Panc1 (cell line): Measurements from ENCODE around the gene S1PR3. TPM values are rescaled to one million over a fixed set of nuclear protein-coding genes. Genes with fewer than 3 reads are reported as not detected.

ENCODE experiments used
- ATAC-seq: fragments of 200-7000 bp; cut with Tn5 transposase; 2 replicates; pipeline ENCODE4 v1.9.1; 2020; ENCODE audit warnings: mild to moderate bottlenecking, moderate library complexity
- BruUV-seq: library from RNA; stranded (reverse); fragments of 400-500 nt; replicated peaks from 2 replicates; lab custom pipeline; 2021; lab: Mats Ljungman, UMichigan
- CTCF ChIA-PET: fragments of 300-600 bp; sonication (Branson Sonifier 250); formaldehyde crosslinking; loops from one replicate; lab custom pipeline; 2022; ENCODE audit warnings: antibody characterized with exemption; lab: Charles Lee
- POLR2A ChIA-PET: fragments of 300-600 bp; sonication (Branson Sonifier 250); formaldehyde crosslinking; loops from one replicate; lab custom pipeline; 2022; ENCODE audit warnings: antibody characterized with exemption; lab: Charles Lee
- DNase-seq: peaks from one replicate; pipeline ENCODE4 v3.0.0-alpha.2; 2010; ENCODE audit warnings: low read depth, low spot score
- H3K27ac ChIP-seq: 2 replicates; pipeline ENCODE4 v1.5.1; 2011; ENCODE audit warnings: mild to moderate bottlenecking, low read length, inconsistent platforms
- H3K27me3 ChIP-seq: fragments of 200-500 bp; sonication (Bioruptor generic); 2 replicates; pipeline ENCODE4 v1.6.0; 2014; ENCODE audit warnings: low read length, inconsistent platforms; ENCODE audit not compliant: control insufficient read depth, insufficient read depth
- H3K36me3 ChIP-seq: fragments of 200-500 bp; sonication (Bioruptor generic); 2 replicates; pipeline ENCODE4 v1.5.1; 2014; ENCODE audit warnings: inconsistent platforms, mild to moderate bottlenecking, low read length, moderate library complexity; ENCODE audit not compliant: control insufficient read depth, insufficient read depth
- H3K4me1 ChIP-seq: 2 replicates; pipeline ENCODE4 v1.5.1; 2011; ENCODE audit warnings: inconsistent platforms, mild to moderate bottlenecking, low read length, moderate library complexity; ENCODE audit not compliant: control insufficient read depth, insufficient read depth
- H3K4me3 ChIP-seq, 2 experiments: 2 replicates each; pipeline ENCODE4 v1.5.1; 2011 to 2012; ENCODE audit warnings: low read depth in 2 of 2, low read length in 2 of 2, mild to moderate bottlenecking in 2 of 2, inconsistent platforms in 1 of 2, moderate library complexity in 1 of 2
- H3K9me3 ChIP-seq: fragments of 200-500 bp; sonication (Bioruptor generic); 2 replicates; pipeline ENCODE4 v1.5.1; 2014; ENCODE audit warnings: low read depth, mild to moderate bottlenecking, inconsistent platforms, low read length, moderate library complexity; ENCODE audit not compliant: control insufficient read depth, insufficient read depth
- CTCF ChIP-seq: fragments of 450-650 bp; IDR thresholded peaks from 2 replicates; pipeline ENCODE4 v1.5.1; 2017; ENCODE audit warnings: mild to moderate bottlenecking
- POLR2AphosphoS5 ChIP-seq: IDR thresholded peaks from 2 replicates; pipeline ENCODE4 v1.6.1; 2012; ENCODE audit warnings: mild to moderate bottlenecking, low read depth, low read length, moderate library complexity
- REST ChIP-seq, 2 experiments: IDR thresholded peaks; 2 replicates each; pipeline ENCODE4 v1.6.1; 2011 to 2012; ENCODE audit warnings: low read depth in 2 of 2, control low read depth in 1 of 2, low read length in 1 of 2, mild to moderate bottlenecking in 1 of 2, moderate library complexity in 1 of 2; ENCODE audit not compliant: insufficient read depth in 1 of 2
- SIN3A ChIP-seq: IDR thresholded peaks from 2 replicates; pipeline ENCODE4 v1.6.1; 2012; ENCODE audit warnings: low read depth, mild to moderate bottlenecking, low read length, moderate library complexity, borderline replicate concordance; ENCODE audit not compliant: insufficient read depth
- TCF7L2 ChIP-seq: IDR thresholded peaks from 2 replicates; pipeline ENCODE4 v1.6.1; 2011; ENCODE audit warnings: mild to moderate bottlenecking, low read depth, low read length, inconsistent platforms
- in situ Hi-C: cut with HindIII; loops from 2 replicates; pipeline ENCODE4 v1.10.0; 2016; ENCODE audit warnings: low sequenced_read_pairs, low pct_unique_long_range_greater_than_20kb
- intact Hi-C: fragments of 100-400 bp; cut with micrococcal nuclease; formaldehyde crosslinking; loops from one replicate; pipeline ENCODE4 v1.10.0; 2022; ENCODE audit not compliant: unreplicated experiment
- total RNA-seq: library from RNA; stranded (reverse); gene quantifications from one replicate; pipeline ENCODE4 v1.2.1, GENCODE V29; 2021; ENCODE audit not compliant: unreplicated experiment

Gene S1PR3
- total RNA-seq, 1 experiment from 2014 or later = 8.1 TPM

GRCh38 chr9:88949961-88950340 lies 41.3 kb upstream of the S1PR3 start:
- in situ Hi-C loops (no loop called here), intact Hi-C loops (no loop called here)
- H3K27me3 ChIP-seq = no peaks in the 10 kb centered on the region
- no peak overlapping the region for H3K4me3 ChIP-seq
- no peak for DNase-seq
- TF ChIP-seq POLR2AphosphoS5 (no peak), REST (IDR thresholded peaks at IDR 0.05; ENCODE audit: insufficient read depth in 1 of 2, low read depth in 2 of 2, low read length in 1 of 2) (no peak), TCF7L2 (no peak), SIN3A (no peak), CTCF (no peak)
- H3K9me3 ChIP-seq = no peaks in the 10 kb centered on the region
- no peaks in the 10 kb centered on the region; the same call in 1 of the 2 replicates for H3K4me1 ChIP-seq
- CTCF ChIA-PET = no interaction called here
- ATAC-seq = no peak
- no peak overlapping the region for H3K27ac ChIP-seq
- H3K36me3 ChIP-seq = no peaks in the 10 kb centered on the region
- BruUV-seq = no TSS peak
- POLR2A ChIA-PET = no interaction called here

- BruUV-seq = no TSS peak
- DNase-seq (no peak), ATAC-seq (no peak)
- TF ChIP-seq CTCF = no peak
- TF ChIP-seq TCF7L2 = no peak
- no peak for TF ChIP-seq REST (IDR thresholded peaks at IDR 0.05; ENCODE audit: insufficient read depth in 1 of 2, low read depth in 2 of 2, low read length in 1 of 2)
- no peak for TF ChIP-seq SIN3A
- no peak for TF ChIP-seq POLR2AphosphoS5
- H3K27ac ChIP-seq = no peak overlapping the region
- H3K27me3 ChIP-seq = no peaks in the 10 kb centered on the region
- POLR2A ChIA-PET = no interaction called here
- in situ Hi-C loops (no loop called here), intact Hi-C loops (no loop called here)
- CTCF ChIA-PET = no interaction called here
- H3K4me3 ChIP-seq = no peak overlapping the region
- H3K9me3 ChIP-seq = no peaks in the 10 kb centered on the region
- no peaks in the 10 kb centered on the region; the same call in 1 of the 2 replicates for H3K4me1 ChIP-seq
- no peaks in the 10 kb centered on the region for H3K36me3 ChIP-seq
Measured at GRCh38 chr9:88950341-88951154, 40.7 kb upstream of the S1PR3 start.
